Measurements from ENCODE around the gene INKA2. TPM values are rescaled to one million over a fixed set of nuclear protein-coding genes. Genes with fewer than 3 reads are reported as not detected.

INKA2 gene
- total and polyA plus RNA-seq, 10 of the 15 experiments (the other 5 are each of a cell fraction or from before 2014, with no cell fraction given) = 0.38 to 5.1 (median 1.3) TPM; not detected in 1

GRCh38 chr1:111720977-111721786, 18.0 kb downstream of the INKA2 start:
- FAIRE-seq = no peak
- Histone ChIP-seq H3K9me3 (replicated peaks; ENCODE audit: control insufficient read depth, insufficient read depth, low read length) (no peaks in the 10 kb centered on the region), H2AFZ (ENCODE audit: control insufficient read depth, low read depth, low read length) (no peak overlapping the region), H3K4me2 (ENCODE audit: control insufficient read depth, insufficient read depth) (no peak overlapping the region), H3K79me2 (ENCODE audit: control insufficient read depth, insufficient read depth, low read length) (no peaks in the 10 kb centered on the region), H3K27ac (ENCODE audit: control insufficient read depth, insufficient read depth) (no peak overlapping the region), H3K9ac (ENCODE audit: control insufficient read depth, insufficient read depth, low read length) (no peak overlapping the region), H4K20me1 (ENCODE audit: control insufficient read depth, insufficient read depth) (no peaks in the 10 kb centered on the region), H3K4me1 (ENCODE audit: control insufficient read depth, insufficient read depth, low read length) (no peaks in the 10 kb centered on the region), H3K27me3 (replicated peaks in 1 of 2; ENCODE audit: control insufficient read depth in 2 of 2, insufficient read depth in 2 of 2, low read length in 1 of 2) (no peaks in the 10 kb centered on the region), H3K36me3 (ENCODE audit: control insufficient read depth in 2 of 2, insufficient read depth in 2 of 2, low read length in 1 of 2) (peaks cover 3% of the 10 kb centered on the region in 2 experiments), H3K4me3 (no peak overlapping the region)
- POLR2A ChIA-PET = no interaction called here
- TF ChIP-seq GABPA (IDR thresholded peaks at IDR 0.05; ENCODE audit: low read depth) (no peak), POLR2AphosphoS2 (IDR thresholded peaks at IDR 0.05; ENCODE audit: low read depth, low read length) (0 out of 2 replicates have a peak, but pooled peaks have one; percentile 7)
- in situ Hi-C loops (cut with MboI) (no loop called here), intact Hi-C loops (cut with micrococcal nuclease; ENCODE audit: unreplicated experiment) (no loop called here)
- 81% methylated on average over 10 of the region's 10 CpGs for WGBS (ENCODE audit: insufficient coverage, insufficient replicate concordance, low lambda C conversion rate, missing lambda C conversion rate)
- ATAC-seq = no peak
- RAD21 ChIA-PET (ENCODE audit: unreplicated experiment) = no interaction called here
- BruUV-seq (replicated peaks) = no TSS peak
- CTCF ChIA-PET = interaction anchor here (1.2 kb wide), 1 partner anchor 213 kb away, joined by 4 read pairs; no protein-coding TSS in a partner anchor
- SMC1A ChIA-PET (ENCODE audit: uncharacterized antibody, unreplicated experiment) = interaction anchor here (0.7 kb wide), 1 partner anchor 214 kb away, joined by 4 read pairs; no protein-coding TSS in a partner anchor
- DNase-seq (ENCODE audit: low read depth, low spot score) = no peak

- no peak for ATAC-seq
- BruUV-seq (replicated peaks) = no TSS peak
- Histone ChIP-seq H3K27ac (ENCODE audit: control insufficient read depth, insufficient read depth) (no peak overlapping the region), H3K4me2 (ENCODE audit: control insufficient read depth, insufficient read depth) (no peak overlapping the region), H2AFZ (ENCODE audit: control insufficient read depth, low read depth, low read length) (no peak overlapping the region), H3K9ac (ENCODE audit: control insufficient read depth, insufficient read depth, low read length) (no peak overlapping the region), H4K20me1 (ENCODE audit: control insufficient read depth, insufficient read depth) (no peaks in the 10 kb centered on the region), H3K4me3 (no peak overlapping the region), H3K4me1 (ENCODE audit: control insufficient read depth, insufficient read depth, low read length) (no peaks in the 10 kb centered on the region), H3K36me3 (ENCODE audit: control insufficient read depth in 2 of 2, insufficient read depth in 2 of 2, low read length in 1 of 2) (peaks cover 3 to 7% of the 10 kb centered on the region in 2 experiments), H3K79me2 (ENCODE audit: control insufficient read depth, insufficient read depth, low read length) (no peaks in the 10 kb centered on the region), H3K27me3 (replicated peaks in 1 of 2; ENCODE audit: control insufficient read depth in 2 of 2, insufficient read depth in 2 of 2, low read length in 1 of 2) (no peaks in the 10 kb centered on the region), H3K9me3 (replicated peaks; ENCODE audit: control insufficient read depth, insufficient read depth, low read length) (no peaks in the 10 kb centered on the region)
- TF ChIP-seq CHD2 (IDR thresholded peaks at IDR 0.05; ENCODE audit: borderline replicate concordance, low read depth, low read length) (no peak), POLR2AphosphoS2 (IDR thresholded peaks at IDR 0.05; ENCODE audit: low read depth, low read length) (peak; percentile 48)
- SMC1A ChIA-PET (ENCODE audit: uncharacterized antibody, unreplicated experiment) = interaction anchor here (0.7 to 1.0 kb wide), 2 partner anchors 19 to 213 kb away, joined by 4 read pairs; partner anchors contain the start of gene INKA2
- WGBS (ENCODE audit: insufficient coverage, insufficient replicate concordance, low lambda C conversion rate, missing lambda C conversion rate) = 45% methylated on average over 7 of the region's 7 CpGs
- DNase-seq (ENCODE audit: low read depth, low spot score) = no peak
- no peak for FAIRE-seq
- in situ Hi-C loops (cut with MboI) = no loop called here
- RAD21 ChIA-PET (ENCODE audit: unreplicated experiment) = no interaction called here
- POLR2A ChIA-PET = no interaction called here
- intact Hi-C loops (cut with micrococcal nuclease; ENCODE audit: unreplicated experiment) = no loop called here
- CTCF ChIA-PET = no interaction called here
Observed at GRCh38 chr1:111720274-111720976, 18.8 kb downstream of the INKA2 start.
